ENCODE results near the gene HTN3. TPM values are rescaled to one million over a fixed set of nuclear protein-coding genes. Genes with fewer than 3 reads are reported as not detected.
"Not testable (repeated sequence)": the region's sequence is repeated elsewhere in the genome, so short reads cannot be mapped to it uniquely, and the experiment has no call there.

The HTN3 gene
- total RNA-seq, result not detected in 2 replicates

GRCh38 chr4:70028159-70028558 is at the start of gene HTN3:
Gene HTN3 (plus strand): TSS chr4:70028459. CDS start chr4:70030741, 2,282 bp downstream.
- H3K9me3 ChIP-seq (ENCODE audit: low read depth, low read length); H3K36me3 ChIP-seq (ENCODE audit: insufficient read depth, low read length); DNase-seq (ENCODE audit: insufficient read length, low spot score, missing footprints); H4K20me1 ChIP-seq (ENCODE audit: insufficient read depth, low read length); H3K27me3 ChIP-seq (ENCODE audit: insufficient read depth, low read length); H3K4me1 ChIP-seq (ENCODE audit: insufficient read depth, low read length); H3K4me3 ChIP-seq (ENCODE audit: insufficient read depth, low read length); H3K79me2 ChIP-seq (ENCODE audit: insufficient read depth, low read length); H3K4me2 ChIP-seq (ENCODE audit: insufficient read depth, low read length); H3K27ac ChIP-seq (ENCODE audit: low read depth, low read length); H2AFZ ChIP-seq (ENCODE audit: low read length): not testable (repeated sequence)

GRCh38 chr4:69984030-69984443 is 44.2 kb upstream of the HTN3 start:
- Histone ChIP-seq H2AFZ (ENCODE audit: low read length) (no peak overlapping the region), H3K27ac (ENCODE audit: low read depth, low read length) (no peak overlapping the region), H3K27me3 (ENCODE audit: insufficient read depth, low read length) (no peaks in the 10 kb centered on the region), H4K20me1 (ENCODE audit: insufficient read depth, low read length) (no peaks in the 10 kb centered on the region), H3K79me2 (ENCODE audit: insufficient read depth, low read length) (no peaks in the 10 kb centered on the region), H3K9me3 (ENCODE audit: low read depth, low read length) (no peaks in the 10 kb centered on the region), H3K4me2 (ENCODE audit: insufficient read depth, low read length) (no peak overlapping the region), H3K4me3 (ENCODE audit: insufficient read depth, low read length) (no peak overlapping the region), H3K36me3 (ENCODE audit: insufficient read depth, low read length) (no peaks in the 10 kb centered on the region), H3K4me1 (ENCODE audit: insufficient read depth, low read length) (no peaks in the 10 kb centered on the region)
- TF ChIP-seq, protein P1, sequence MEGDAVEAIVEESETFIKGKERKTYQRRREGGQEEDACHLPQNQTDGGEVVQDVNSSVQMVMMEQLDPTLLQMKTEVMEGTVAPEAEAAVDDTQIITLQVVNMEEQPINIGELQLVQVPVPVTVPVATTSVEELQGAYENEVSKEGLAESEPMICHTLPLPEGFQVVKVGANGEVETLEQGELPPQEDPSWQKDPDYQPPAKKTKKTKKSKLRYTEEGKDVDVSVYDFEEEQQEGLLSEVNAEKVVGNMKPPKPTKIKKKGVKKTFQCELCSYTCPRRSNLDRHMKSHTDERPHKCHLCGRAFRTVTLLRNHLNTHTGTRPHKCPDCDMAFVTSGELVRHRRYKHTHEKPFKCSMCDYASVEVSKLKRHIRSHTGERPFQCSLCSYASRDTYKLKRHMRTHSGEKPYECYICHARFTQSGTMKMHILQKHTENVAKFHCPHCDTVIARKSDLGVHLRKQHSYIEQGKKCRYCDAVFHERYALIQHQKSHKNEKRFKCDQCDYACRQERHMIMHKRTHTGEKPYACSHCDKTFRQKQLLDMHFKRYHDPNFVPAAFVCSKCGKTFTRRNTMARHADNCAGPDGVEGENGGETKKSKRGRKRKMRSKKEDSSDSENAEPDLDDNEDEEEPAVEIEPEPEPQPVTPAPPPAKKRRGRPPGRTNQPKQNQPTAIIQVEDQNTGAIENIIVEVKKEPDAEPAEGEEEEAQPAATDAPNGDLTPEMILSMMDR (IDR thresholded peaks at IDR 0.05; ENCODE audit: extremely low read depth, low read depth, low read length), result no peak
- no peak for DNase-seq (ENCODE audit: insufficient read length, low spot score, missing footprints)

DNA sequence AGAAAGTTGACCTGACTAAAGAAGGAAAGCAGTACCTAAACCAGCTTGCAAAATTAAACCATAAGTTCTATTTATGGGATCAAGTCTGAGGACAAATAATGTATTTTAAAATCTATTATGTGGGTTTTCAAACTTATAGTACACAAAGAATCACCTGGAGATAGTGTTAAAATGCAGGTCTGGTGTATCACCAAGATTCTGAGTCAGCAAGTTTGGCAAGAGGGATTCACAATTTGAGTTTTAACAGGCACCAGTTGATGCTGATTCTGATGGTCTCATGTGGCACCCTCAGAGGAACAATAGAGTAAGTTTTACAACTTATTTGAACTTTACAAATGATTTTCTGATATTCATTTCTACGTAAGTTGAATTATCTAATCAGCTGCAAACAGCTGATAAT is 41.6 kb upstream of the HTN3 start:
- H3K9me3 ChIP-seq (ENCODE audit: low read depth, low read length), result no peaks in the 10 kb centered on the region
- H3K79me2 ChIP-seq (ENCODE audit: insufficient read depth, low read length), result no peaks in the 10 kb centered on the region
- H4K20me1 ChIP-seq (ENCODE audit: insufficient read depth, low read length), result no peaks in the 10 kb centered on the region
- no peak for DNase-seq (ENCODE audit: insufficient read length, low spot score, missing footprints)
- H3K36me3 ChIP-seq (ENCODE audit: insufficient read depth, low read length), result no peaks in the 10 kb centered on the region
- no peak overlapping the region for H3K4me3 ChIP-seq (ENCODE audit: insufficient read depth, low read length)
- TF ChIP-seq, protein P1 (IDR thresholded peaks at IDR 0.05; ENCODE audit: extremely low read depth, low read depth, low read length), result no peak
- H3K27ac ChIP-seq (ENCODE audit: low read depth, low read length), result no peak overlapping the region
- H3K4me2 ChIP-seq (ENCODE audit: insufficient read depth, low read length), result no peak overlapping the region
- no peaks in the 10 kb centered on the region for H3K4me1 ChIP-seq (ENCODE audit: insufficient read depth, low read length)
- H2AFZ ChIP-seq (ENCODE audit: low read length), result no peak overlapping the region
- no peaks in the 10 kb centered on the region for H3K27me3 ChIP-seq (ENCODE audit: insufficient read depth, low read length)

DNA sequence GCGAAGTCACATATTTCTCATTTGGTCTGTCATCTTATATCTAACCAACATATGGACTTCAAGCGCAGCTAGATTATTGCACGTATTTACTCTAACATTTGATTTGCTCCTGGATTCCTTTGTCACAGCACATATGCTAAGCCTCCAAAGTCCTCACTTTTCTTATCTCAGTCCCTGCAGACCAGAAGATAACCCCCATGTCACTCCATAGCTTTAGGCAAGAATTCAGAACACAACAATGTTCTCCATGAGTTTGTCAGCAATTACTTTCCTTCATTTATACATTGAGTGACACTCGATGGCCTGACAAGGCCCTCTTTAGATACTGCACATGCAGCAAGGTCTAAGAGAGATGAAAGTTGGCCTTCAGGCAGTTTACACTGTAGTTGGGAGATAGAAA is 37.2 kb upstream of the HTN3 start:
- DNase-seq (ENCODE audit: insufficient read length, low spot score, missing footprints), result no peak
- Histone ChIP-seq H3K9me3 (ENCODE audit: low read depth, low read length) (no peaks in the 10 kb centered on the region), H3K36me3 (ENCODE audit: insufficient read depth, low read length) (no peaks in the 10 kb centered on the region), H4K20me1 (ENCODE audit: insufficient read depth, low read length) (no peaks in the 10 kb centered on the region), H3K27me3 (ENCODE audit: insufficient read depth, low read length) (no peaks in the 10 kb centered on the region), H3K27ac (ENCODE audit: low read depth, low read length) (no peak overlapping the region), H3K79me2 (ENCODE audit: insufficient read depth, low read length) (no peaks in the 10 kb centered on the region), H2AFZ (ENCODE audit: low read length) (no peak overlapping the region), H3K4me1 (ENCODE audit: insufficient read depth, low read length) (no peaks in the 10 kb centered on the region), H3K4me3 (ENCODE audit: insufficient read depth, low read length) (no peak overlapping the region), H3K4me2 (ENCODE audit: insufficient read depth, low read length) (no peak overlapping the region)
- TF ChIP-seq, protein P1 (IDR thresholded peaks at IDR 0.05; ENCODE audit: extremely low read depth, low read depth, low read length), result no peak
